ENCODE measurements around the gene CIC. TPM values are rescaled to one million over a fixed set of nuclear protein-coding genes. Genes with fewer than 3 reads are reported as not detected.
A peak's percentile ranks its signal among the peaks of the same experiment; 100 is the strongest.

Gene CIC
- total and polyA plus RNA-seq, 2 of the 13 experiments (the other 11 are each of a cell fraction or from before 2014, with no cell fraction given), result 5.9 to 8.0 TPM

DNA sequence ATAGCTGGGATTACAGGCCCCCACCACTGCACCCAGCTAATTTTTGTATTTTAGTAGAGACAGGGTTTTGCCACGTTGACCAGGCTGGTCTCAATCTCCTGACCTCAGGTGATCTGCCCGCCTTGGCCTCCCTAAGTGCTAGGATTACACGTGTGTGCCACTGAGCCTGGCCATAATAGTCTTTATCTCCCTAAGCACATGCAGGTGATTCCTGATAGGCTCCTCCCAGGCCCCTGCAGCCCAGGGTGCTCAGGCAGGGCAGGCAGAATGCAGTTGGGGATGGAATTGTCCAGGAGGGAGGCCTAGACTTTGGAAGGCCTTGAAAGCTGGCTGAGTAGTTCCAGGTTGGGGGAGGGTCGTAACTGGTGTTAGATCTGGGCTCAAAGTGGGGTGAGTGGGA is 40.4 kb upstream of the CIC start:
- H3K79me2 ChIP-seq (ENCODE audit: insufficient read depth, low read length), result peaks cover 5% of the 10 kb centered on the region
- DNase-seq (ENCODE audit: low spot score) (no peak), ATAC-seq (no peak; the same call in 2 of the 3 replicates), FAIRE-seq (no peak)
- no peaks in the 10 kb centered on the region for H3K9me3 ChIP-seq (ENCODE audit: low read length)
- 90% methylated on average over 4 of the region's 4 CpGs for WGBS (ENCODE audit: low lambda C conversion rate)
- H3K9ac ChIP-seq (ENCODE audit: insufficient read depth, low read depth, low read length), result no peak overlapping the region
- H3K36me3 ChIP-seq (replicated peaks in 1 of 2; ENCODE audit: control insufficient read depth in 1 of 2, insufficient read depth in 2 of 2, low read length in 2 of 2), result peaks cover 29 to 64% of the 10 kb centered on the region in 2 experiments
- H3K4me3 ChIP-seq (replicated peaks in 1 of 3; ENCODE audit: insufficient read depth in 1 of 3, low read depth in 2 of 3, low read length in 3 of 3), result no peak overlapping the region
- no peak overlapping the region for H3K27ac ChIP-seq (ENCODE audit: extremely low read length, insufficient read depth, low read length)
- H3K4me1 ChIP-seq (ENCODE audit: insufficient read depth, low read length), result peaks cover 29% of the 10 kb centered on the region
- no peak overlapping the region for H3K4me2 ChIP-seq (ENCODE audit: low read depth, low read length)
- in situ Hi-C loops (cut with HindIII; ENCODE audit: extremely low pct_ligation_motif_present, low pct_unique_long_range_greater_than_20kb), result no loop called here
- intact Hi-C loops (cut with micrococcal nuclease; ENCODE audit: unreplicated experiment), result no loop called here
- no TSS peak for BruUV-seq (replicated peaks)
- no peak overlapping the region for H2AFZ ChIP-seq (ENCODE audit: low read length)
- TF ChIP-seq AGO2 (optimal IDR thresholded peaks at IDR 0.05; ENCODE audit: low read depth, low read length) (peak; percentile 14), KLF13 (CRISPR knock-in tag; IDR thresholded peaks at IDR 0.05) (no peak)
- ChIA-PET POLR2A (interaction anchor here (1.6 to 3.0 kb wide), 2 partner anchors 11 to 14 kb away, joined by 3 to 13 read pairs; partner anchors contain the start of gene GSK3A), CTCF (ENCODE audit: low intra/inter-chr PET ratio, low total read pairs) (no interaction called here)
- H4K20me1 ChIP-seq (ENCODE audit: insufficient read depth, low read length), result peaks cover 6% of the 10 kb centered on the region; the same call in 1 of the 2 replicates
- H3K27me3 ChIP-seq (ENCODE audit: control insufficient read depth in 1 of 2, insufficient read depth in 2 of 2, low read length in 2 of 2), result no peaks in the 10 kb centered on the region

DNA sequence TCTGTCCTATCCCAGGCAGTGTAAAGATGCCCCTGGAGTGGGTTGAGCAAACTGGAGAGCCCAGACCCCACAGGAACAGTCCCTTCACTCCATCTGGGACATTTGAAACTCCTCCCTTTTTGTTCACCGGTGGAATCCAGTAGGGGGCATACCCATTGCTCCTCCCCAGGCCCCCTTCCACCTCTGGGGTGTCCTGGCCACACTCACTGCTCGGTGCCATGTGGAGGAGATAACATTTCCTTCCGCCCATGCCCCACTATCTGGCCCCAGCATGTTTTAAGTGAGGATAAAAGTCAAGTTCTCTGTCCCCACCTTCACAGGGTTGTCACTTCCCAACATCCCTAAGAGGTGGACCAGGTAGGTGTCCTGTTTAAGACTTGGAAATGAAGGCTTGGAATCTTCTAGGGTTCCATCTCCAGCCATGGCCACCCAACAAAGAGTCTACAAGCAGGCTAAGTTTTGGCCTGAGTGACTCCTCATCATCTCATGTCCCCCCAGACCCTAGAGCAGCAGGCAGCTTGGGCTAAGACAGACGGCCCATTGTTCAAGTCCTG is 39.7 kb upstream of the CIC start:
- Histone ChIP-seq H3K4me3 (replicated peaks in 1 of 3; ENCODE audit: insufficient read depth in 1 of 3, low read depth in 2 of 3, low read length in 3 of 3) (no peak overlapping the region), H2AFZ (ENCODE audit: low read length) (no peak overlapping the region), H3K4me1 (ENCODE audit: insufficient read depth, low read length) (peaks cover 37% of the 10 kb centered on the region), H3K9me3 (ENCODE audit: low read length) (no peaks in the 10 kb centered on the region), H3K36me3 (replicated peaks in 1 of 2; ENCODE audit: control insufficient read depth in 1 of 2, insufficient read depth in 2 of 2, low read length in 2 of 2) (peaks cover 30 to 68% of the 10 kb centered on the region in 2 experiments), H3K27me3 (ENCODE audit: control insufficient read depth in 1 of 2, insufficient read depth in 2 of 2, low read length in 2 of 2) (no peaks in the 10 kb centered on the region), H3K79me2 (ENCODE audit: insufficient read depth, low read length) (peaks cover 3% of the 10 kb centered on the region), H3K27ac (ENCODE audit: extremely low read length, insufficient read depth, low read length) (no peak overlapping the region), H4K20me1 (ENCODE audit: insufficient read depth, low read length) (peaks cover 6% of the 10 kb centered on the region; the same call in 1 of the 2 replicates), H3K4me2 (ENCODE audit: low read depth, low read length) (no peak overlapping the region), H3K9ac (ENCODE audit: insufficient read depth, low read depth, low read length) (no peak overlapping the region)
- in situ Hi-C loops (cut with HindIII; ENCODE audit: extremely low pct_ligation_motif_present, low pct_unique_long_range_greater_than_20kb), result no loop called here
- peak; percentile 31 for ATAC-seq
- no peak for FAIRE-seq
- whole genome bisulfite sequencing (ENCODE audit: low lambda C conversion rate), result 92% methylated on average over 4 of the region's 4 CpGs
- no TSS peak for BruUV-seq (replicated peaks)
- TF ChIP-seq ZNF333 (CRISPR knock-in tag; IDR thresholded peaks at IDR 0.05; ENCODE audit: borderline replicate concordance) (no peak), RBFOX2 (IDR thresholded peaks at IDR 0.05; ENCODE audit: low read depth, low read length) (0 out of 2 replicates have a peak, but pooled peaks have one; percentile 22), NFRKB (IDR thresholded peaks at IDR 0.05) (no peak), PHF8 (CRISPR knock-in tag; IDR thresholded peaks at IDR 0.05) (no peak), ATRX (CRISPR knock-in tag; IDR thresholded peaks at IDR 0.05; ENCODE audit: borderline replicate concordance) (no peak), MTF1 (CRISPR knock-in tag; IDR thresholded peaks at IDR 0.05) (no peak), RBM22 (optimal IDR thresholded peaks at IDR 0.05; ENCODE audit: low read length) (peak; percentile 87), ZNF547 (CRISPR knock-in tag; IDR thresholded peaks at IDR 0.05) (no peak), KLF15 (CRISPR knock-in tag; IDR thresholded peaks at IDR 0.05; ENCODE audit: borderline replicate concordance) (no peak), GLI4 (CRISPR knock-in tag; IDR thresholded peaks at IDR 0.05; ENCODE audit: borderline replicate concordance) (no peak)
- TF ChIP-seq, protein P1, sequence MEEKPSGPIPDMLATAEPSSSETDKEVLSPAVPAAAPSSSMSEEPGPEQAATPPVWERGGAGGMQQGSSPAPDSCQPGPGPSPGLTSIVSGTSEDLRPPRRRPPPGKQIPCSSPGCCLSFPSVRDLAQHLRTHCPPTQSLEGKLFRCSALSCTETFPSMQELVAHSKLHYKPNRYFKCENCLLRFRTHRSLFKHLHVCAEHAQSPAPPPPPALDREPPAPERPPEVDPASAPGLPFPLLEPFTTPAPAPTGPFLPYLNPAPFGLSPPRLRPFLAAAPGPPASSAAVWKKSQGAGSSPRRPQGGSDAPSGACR (CRISPR knock-in tag; IDR thresholded peaks at IDR 0.05), result no peak
- ChIA-PET POLR2A (interaction anchor here (1.1 to 3.0 kb wide), 3 partner anchors 10 to 18 kb away, joined by 3 to 13 read pairs (median 3); partner anchors contain the start of gene GSK3A), CTCF (ENCODE audit: low intra/inter-chr PET ratio, low total read pairs) (interaction anchor here (0.8 kb wide), 1 partner anchor 61 kb away, joined by 3 read pairs; no protein-coding TSS in a partner anchor)
- no peak for DNase-seq (ENCODE audit: low spot score)
- intact Hi-C loops (cut with micrococcal nuclease; ENCODE audit: unreplicated experiment), result no loop called here
